ENCODE results near the gene TFEC.

The TFEC gene, protein sequence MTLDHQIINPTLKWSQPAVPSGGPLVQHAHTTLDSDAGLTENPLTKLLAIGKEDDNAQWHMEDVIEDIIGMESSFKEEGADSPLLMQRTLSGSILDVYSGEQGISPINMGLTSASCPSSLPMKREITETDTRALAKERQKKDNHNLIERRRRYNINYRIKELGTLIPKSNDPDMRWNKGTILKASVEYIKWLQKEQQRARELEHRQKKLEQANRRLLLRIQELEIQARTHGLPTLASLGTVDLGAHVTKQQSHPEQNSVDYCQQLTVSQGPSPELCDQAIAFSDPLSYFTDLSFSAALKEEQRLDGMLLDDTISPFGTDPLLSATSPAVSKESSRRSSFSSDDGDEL

DNA sequence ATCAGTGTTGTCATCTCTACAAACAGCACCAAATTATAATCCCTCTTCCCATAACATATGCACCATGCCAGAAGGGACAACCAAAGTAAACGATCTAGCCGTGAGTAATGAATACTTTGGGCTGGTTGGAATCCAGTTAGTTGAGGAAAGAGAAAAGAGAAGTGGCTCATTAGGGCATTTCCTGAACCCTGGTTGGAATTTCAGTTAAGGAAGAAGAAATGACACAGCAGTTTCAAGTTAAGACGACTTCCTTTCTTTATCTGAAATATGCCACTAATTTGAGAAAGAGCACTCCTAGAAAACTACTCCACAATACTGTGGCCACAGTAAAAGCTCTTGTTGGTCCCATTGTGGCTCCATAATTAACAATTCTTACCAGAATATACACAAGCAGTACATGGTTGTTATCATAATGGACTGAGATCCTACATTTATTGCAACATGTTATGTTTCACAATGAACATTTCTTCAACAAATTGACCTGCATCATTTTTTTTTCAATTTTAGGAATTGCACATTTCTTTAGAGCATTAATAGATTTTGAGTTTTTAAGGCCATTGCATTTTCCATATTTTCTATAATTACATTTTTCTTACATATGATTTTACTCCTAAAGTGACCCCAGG, at the start of gene TFEC:
TSS of gene TFEC (minus strand) at position 113 of the 626 bp plus-strand sequence. CDS start 46,322 bp downstream, outside the sequence.
- H3K27me3 ChIP-seq (replicated peaks; ENCODE audit: control insufficient read depth, insufficient read depth, low read length) = no peaks in the 10 kb centered on the region
- H3K4me3 ChIP-seq (replicated peaks; ENCODE audit: low read depth, low read length) = no peak within 1 kb of the TSS
- TF ChIP-seq, protein P1, sequence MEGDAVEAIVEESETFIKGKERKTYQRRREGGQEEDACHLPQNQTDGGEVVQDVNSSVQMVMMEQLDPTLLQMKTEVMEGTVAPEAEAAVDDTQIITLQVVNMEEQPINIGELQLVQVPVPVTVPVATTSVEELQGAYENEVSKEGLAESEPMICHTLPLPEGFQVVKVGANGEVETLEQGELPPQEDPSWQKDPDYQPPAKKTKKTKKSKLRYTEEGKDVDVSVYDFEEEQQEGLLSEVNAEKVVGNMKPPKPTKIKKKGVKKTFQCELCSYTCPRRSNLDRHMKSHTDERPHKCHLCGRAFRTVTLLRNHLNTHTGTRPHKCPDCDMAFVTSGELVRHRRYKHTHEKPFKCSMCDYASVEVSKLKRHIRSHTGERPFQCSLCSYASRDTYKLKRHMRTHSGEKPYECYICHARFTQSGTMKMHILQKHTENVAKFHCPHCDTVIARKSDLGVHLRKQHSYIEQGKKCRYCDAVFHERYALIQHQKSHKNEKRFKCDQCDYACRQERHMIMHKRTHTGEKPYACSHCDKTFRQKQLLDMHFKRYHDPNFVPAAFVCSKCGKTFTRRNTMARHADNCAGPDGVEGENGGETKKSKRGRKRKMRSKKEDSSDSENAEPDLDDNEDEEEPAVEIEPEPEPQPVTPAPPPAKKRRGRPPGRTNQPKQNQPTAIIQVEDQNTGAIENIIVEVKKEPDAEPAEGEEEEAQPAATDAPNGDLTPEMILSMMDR (IDR thresholded peaks at IDR 0.05; ENCODE audit: insufficient read depth, low read length, poor library complexity, severe bottlenecking) = no peak
- DNase-seq (ENCODE audit: extremely low read depth, insufficient read length) = no peak
- H3K36me3 ChIP-seq (ENCODE audit: control insufficient read depth, insufficient read depth, low read length) = no peaks in the 10 kb centered on the region

DNA sequence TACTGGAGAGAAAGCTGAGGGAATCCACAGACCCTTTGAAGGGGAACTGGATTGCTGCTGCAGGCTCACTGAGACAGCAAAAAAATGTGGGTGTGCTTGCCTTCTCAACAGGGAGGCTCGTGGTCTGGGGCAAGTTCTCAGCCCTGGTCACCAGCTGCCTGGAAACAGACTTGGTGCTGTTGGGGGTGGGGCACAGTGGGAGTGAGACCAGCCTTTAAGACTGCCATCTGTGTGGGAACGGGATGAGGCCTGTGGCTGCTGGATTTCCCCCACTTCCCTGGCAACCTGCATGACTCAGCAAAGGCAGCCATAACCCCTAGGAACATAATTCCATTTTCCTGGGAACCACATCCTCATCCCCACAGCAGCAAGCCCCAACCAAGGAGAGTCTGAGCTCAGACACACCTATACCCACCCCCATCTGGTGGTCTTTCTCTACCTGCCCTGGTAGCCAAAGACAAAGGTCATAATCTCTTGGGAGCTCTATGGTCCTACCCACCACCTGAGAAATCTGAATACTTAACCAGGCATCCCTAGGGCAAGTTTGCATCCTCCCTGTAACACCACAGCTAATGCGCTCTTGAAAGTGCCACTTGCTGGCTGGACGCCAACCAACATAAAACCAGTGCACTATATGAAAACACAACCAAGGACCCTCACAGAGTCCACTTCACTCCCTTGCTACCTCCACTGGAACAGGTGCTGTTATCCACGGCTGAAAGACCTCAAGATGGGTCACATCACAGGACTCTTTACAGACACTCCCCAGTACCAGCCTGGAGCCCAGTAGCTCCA, 45.0 kb upstream of the TFEC start:
- H3K4me3 ChIP-seq (replicated peaks; ENCODE audit: low read depth, low read length) = no peak overlapping the region
- H3K27me3 ChIP-seq (replicated peaks; ENCODE audit: control insufficient read depth, insufficient read depth, low read length) = no peaks in the 10 kb centered on the region
- no peak for DNase-seq (ENCODE audit: extremely low read depth, insufficient read length)
- H3K36me3 ChIP-seq (ENCODE audit: control insufficient read depth, insufficient read depth, low read length) = no peaks in the 10 kb centered on the region
- TF ChIP-seq, protein P1 (IDR thresholded peaks at IDR 0.05; ENCODE audit: insufficient read depth, low read length, poor library complexity, severe bottlenecking) = no peak

DNA sequence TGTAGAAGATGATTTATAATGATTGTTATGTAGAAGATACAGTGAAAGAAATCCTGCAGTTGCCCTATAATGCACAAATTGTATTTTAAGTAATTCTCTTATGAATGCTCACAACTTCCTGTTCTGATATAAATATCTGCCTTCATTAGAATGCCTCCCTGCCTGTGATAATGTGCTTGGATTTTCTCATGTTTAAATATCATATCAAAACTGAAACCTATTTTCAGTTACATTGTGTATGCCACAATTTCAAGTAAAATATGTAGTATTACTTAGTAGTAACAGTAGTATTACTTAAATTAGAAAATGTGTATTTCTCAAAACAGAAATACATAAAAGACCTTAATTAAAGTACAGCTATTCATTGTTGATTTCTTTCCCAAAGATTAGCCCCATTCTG, 41.1 kb upstream of the TFEC start:
- no peaks in the 10 kb centered on the region for H3K27me3 ChIP-seq (replicated peaks; ENCODE audit: control insufficient read depth, insufficient read depth, low read length)
- DNase-seq (ENCODE audit: extremely low read depth, insufficient read length) = no peak
- no peaks in the 10 kb centered on the region for H3K36me3 ChIP-seq (ENCODE audit: control insufficient read depth, insufficient read depth, low read length)
- TF ChIP-seq, protein P1 (IDR thresholded peaks at IDR 0.05; ENCODE audit: insufficient read depth, low read length, poor library complexity, severe bottlenecking) = no peak
- no peak overlapping the region for H3K4me3 ChIP-seq (replicated peaks; ENCODE audit: low read depth, low read length)

DNA sequence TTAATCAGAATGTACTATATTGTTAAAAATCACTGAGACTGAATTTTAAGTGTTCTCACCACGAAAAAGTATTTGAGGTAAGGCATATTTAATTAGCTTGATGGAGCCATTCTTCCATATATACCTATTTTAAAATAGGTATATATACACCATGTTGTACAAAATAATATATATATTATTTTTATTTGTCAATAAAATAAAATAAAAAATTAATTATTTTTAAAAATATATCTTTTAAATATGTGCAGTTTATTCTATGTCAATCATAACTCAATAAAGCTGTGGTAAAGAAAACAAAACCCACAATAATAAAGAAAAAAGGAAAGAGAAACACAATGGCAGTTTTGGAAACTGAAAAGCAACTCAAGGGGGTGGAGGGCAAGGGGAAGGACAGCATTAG, 33.6 kb upstream of the TFEC start:
- no peak for DNase-seq (ENCODE audit: extremely low read depth, insufficient read length)
- TF ChIP-seq, protein P1 (IDR thresholded peaks at IDR 0.05; ENCODE audit: insufficient read depth, low read length, poor library complexity, severe bottlenecking) = no peak
- no peaks in the 10 kb centered on the region for H3K27me3 ChIP-seq (replicated peaks; ENCODE audit: control insufficient read depth, insufficient read depth, low read length)
- no peak overlapping the region for H3K4me3 ChIP-seq (replicated peaks; ENCODE audit: low read depth, low read length)
- H3K36me3 ChIP-seq (ENCODE audit: control insufficient read depth, insufficient read depth, low read length) = no peaks in the 10 kb centered on the region

DNA sequence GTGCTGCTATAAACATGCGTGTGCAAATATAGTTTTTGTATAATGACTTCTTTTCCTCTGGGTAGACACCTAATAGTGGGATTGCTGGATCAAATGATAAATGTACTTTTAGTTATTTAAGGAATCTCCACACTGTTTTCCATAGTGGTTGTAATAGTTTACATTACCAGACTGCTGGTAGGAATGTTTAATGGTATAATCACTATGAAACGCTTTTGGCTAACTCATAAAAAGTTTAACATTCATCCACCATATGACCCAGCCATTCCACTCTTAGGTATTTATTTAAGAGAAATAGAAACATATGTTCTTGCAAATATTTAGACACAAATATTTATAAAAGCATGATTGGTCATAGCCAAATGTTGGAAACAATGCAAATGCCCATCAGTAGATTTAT, 32.1 kb upstream of the TFEC start:
- Histone ChIP-seq H3K36me3 (ENCODE audit: control insufficient read depth, insufficient read depth, low read length) (no peaks in the 10 kb centered on the region), H3K4me3 (replicated peaks; ENCODE audit: low read depth, low read length) (no peak overlapping the region), H3K27me3 (replicated peaks; ENCODE audit: control insufficient read depth, insufficient read depth, low read length) (no peaks in the 10 kb centered on the region)
- no peak for DNase-seq (ENCODE audit: extremely low read depth, insufficient read length)
- TF ChIP-seq, protein P1 (IDR thresholded peaks at IDR 0.05; ENCODE audit: insufficient read depth, low read length, poor library complexity, severe bottlenecking) = no peak
